ENCODE data around the gene ZNF174. TPM values are rescaled to one million over a fixed set of nuclear protein-coding genes. Genes with fewer than 3 reads are reported as not detected.

The ZNF174 gene
- total RNA-seq, 1 donor from 2014 or later = 14.9 TPM

DNA sequence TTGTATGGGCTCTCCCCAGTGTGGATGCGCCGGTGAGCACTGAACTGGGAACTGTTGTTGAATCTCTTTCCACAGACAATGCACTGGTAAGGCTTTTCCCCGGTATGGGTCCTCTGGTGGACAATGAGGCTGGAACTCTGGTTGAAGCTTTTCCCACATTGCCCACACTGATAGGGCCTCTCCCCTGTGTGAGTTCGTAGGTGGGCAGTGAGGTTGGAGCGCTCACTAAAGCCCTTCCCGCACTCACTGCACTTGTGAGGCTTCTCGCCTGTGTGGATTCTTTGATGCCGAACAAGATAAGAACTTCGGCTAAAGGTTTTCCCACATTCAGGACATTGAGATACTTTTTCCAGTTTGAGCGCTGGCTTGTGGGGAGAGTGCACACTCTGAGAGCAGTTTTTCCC is 18.0 kb upstream of the ZNF174 start:
- Mint-ChIP-seq H3K4me3 (no peak overlapping the region), H3K27ac (no peak overlapping the region), H3K4me1 (ENCODE audit: unreplicated experiment) (no peaks in the 10 kb centered on the region), H3K36me3 (peaks cover 73% of the 10 kb centered on the region), H3K9me3 (peaks cover 54% of the 10 kb centered on the region), H3K27me3 (no peaks in the 10 kb centered on the region)
- TF ChIP-seq, protein P1, sequence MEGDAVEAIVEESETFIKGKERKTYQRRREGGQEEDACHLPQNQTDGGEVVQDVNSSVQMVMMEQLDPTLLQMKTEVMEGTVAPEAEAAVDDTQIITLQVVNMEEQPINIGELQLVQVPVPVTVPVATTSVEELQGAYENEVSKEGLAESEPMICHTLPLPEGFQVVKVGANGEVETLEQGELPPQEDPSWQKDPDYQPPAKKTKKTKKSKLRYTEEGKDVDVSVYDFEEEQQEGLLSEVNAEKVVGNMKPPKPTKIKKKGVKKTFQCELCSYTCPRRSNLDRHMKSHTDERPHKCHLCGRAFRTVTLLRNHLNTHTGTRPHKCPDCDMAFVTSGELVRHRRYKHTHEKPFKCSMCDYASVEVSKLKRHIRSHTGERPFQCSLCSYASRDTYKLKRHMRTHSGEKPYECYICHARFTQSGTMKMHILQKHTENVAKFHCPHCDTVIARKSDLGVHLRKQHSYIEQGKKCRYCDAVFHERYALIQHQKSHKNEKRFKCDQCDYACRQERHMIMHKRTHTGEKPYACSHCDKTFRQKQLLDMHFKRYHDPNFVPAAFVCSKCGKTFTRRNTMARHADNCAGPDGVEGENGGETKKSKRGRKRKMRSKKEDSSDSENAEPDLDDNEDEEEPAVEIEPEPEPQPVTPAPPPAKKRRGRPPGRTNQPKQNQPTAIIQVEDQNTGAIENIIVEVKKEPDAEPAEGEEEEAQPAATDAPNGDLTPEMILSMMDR (conservative IDR thresholded peaks at IDR 0.05) = no peak
- no peak for DNase-seq (ENCODE audit: extremely low spot score, unreplicated experiment)

DNA sequence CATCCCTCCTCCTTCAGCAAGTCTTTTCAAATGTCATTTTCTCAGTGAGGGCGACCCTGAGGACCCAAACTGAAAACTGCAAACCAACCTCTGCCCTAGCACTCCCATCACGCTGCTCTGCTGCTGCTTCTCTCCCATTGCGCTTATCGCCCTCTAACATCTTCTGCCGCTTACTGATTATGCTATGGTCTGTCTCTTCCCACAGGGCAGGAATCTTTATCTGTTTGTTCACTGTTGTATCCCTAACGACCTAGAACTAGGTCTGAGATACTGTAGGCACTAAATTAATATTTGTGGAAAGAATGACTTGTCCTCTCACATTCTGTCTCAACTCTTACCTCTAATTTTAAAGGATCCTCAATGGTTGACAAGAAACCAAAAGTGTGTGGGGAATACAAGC is 12.7 kb upstream of the ZNF174 start:
- H3K4me3 Mint-ChIP-seq = no peak overlapping the region
- no peaks in the 10 kb centered on the region for H3K27me3 Mint-ChIP-seq
- peaks cover 67% of the 10 kb centered on the region for H3K36me3 Mint-ChIP-seq
- TF ChIP-seq, protein P1 (conservative IDR thresholded peaks at IDR 0.05) = no peak
- no peak for DNase-seq (ENCODE audit: extremely low spot score, unreplicated experiment)
- no peak overlapping the region for H3K27ac Mint-ChIP-seq
- peaks cover 33% of the 10 kb centered on the region for H3K9me3 Mint-ChIP-seq
- H3K4me1 Mint-ChIP-seq (ENCODE audit: unreplicated experiment) = no peaks in the 10 kb centered on the region

DNA sequence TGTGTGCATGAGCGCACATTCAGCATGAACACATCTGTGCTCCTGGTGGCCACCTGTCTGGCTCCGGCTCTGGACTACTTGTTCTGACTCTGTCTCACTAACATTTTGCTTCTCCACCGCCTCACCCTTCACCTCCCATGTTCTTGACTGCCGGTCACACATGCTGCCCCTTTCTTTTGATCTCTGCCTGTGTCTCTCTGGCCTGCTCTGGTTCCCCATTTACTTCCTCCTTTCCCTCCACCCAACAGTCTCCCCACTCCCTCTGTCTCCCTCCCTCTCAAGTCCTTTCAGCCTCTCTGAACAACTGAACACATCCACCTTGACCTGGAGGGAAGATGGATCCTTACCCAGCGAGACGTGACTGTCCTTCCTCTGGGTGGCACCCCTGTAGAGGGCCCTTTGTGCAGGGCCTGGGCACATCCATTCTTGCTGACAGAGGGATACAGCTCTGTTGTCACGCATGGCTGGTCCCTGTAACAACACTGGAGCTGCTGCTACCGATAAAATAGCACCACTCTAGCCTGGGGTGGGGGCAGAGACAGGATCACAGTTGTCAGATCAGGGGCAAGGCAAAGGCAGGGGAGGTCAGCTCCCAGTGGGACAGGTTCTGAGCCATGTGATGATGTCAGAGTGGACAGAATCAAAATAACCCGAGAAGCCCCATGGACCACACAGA is 11.2 kb upstream of the ZNF174 start:
- Mint-ChIP-seq H3K9me3 (peaks cover 26% of the 10 kb centered on the region), H3K27ac (no peak overlapping the region)

DNA sequence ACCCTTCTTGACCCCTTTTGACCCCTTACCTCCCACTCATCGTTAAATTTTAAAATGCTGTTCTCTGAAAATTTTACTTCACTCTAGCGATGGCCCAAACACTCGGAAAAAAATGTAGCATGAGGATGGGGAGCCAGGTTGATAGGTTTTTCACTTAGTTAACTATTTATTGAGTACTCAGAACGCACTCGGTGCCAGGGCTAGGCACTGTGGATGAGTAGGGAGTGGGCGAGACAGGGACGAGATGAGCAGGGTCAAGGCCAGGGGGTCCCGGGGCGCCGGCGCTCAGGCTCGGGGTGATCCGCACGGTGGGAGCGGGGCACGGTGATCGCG is 603 bp upstream of the ZNF174 start:
- TF ChIP-seq, protein P1 (conservative IDR thresholded peaks at IDR 0.05) = no peak
- Mint-ChIP-seq H3K27me3 (no peaks in the 10 kb centered on the region), H3K4me3 (peak overlapping the region; percentile 95), H3K36me3 (peaks cover 62% of the 10 kb centered on the region), H3K9me3 (peaks cover 28% of the 10 kb centered on the region), H3K27ac (peak overlapping the region; percentile 91), H3K4me1 (ENCODE audit: unreplicated experiment) (peaks cover 10% of the 10 kb centered on the region)
- no peak for DNase-seq (ENCODE audit: extremely low spot score, unreplicated experiment)

More for the DNA sequence above, 11.2 kb upstream of the ZNF174 start:
- no peaks in the 10 kb centered on the region for H3K4me1 Mint-ChIP-seq (ENCODE audit: unreplicated experiment)
- no peaks in the 10 kb centered on the region for H3K27me3 Mint-ChIP-seq
- DNase-seq (ENCODE audit: extremely low spot score, unreplicated experiment) = no peak
- TF ChIP-seq, protein P1 (conservative IDR thresholded peaks at IDR 0.05) = no peak
- H3K4me3 Mint-ChIP-seq = no peak overlapping the region
- peaks cover 67% of the 10 kb centered on the region for H3K36me3 Mint-ChIP-seq

DNA sequence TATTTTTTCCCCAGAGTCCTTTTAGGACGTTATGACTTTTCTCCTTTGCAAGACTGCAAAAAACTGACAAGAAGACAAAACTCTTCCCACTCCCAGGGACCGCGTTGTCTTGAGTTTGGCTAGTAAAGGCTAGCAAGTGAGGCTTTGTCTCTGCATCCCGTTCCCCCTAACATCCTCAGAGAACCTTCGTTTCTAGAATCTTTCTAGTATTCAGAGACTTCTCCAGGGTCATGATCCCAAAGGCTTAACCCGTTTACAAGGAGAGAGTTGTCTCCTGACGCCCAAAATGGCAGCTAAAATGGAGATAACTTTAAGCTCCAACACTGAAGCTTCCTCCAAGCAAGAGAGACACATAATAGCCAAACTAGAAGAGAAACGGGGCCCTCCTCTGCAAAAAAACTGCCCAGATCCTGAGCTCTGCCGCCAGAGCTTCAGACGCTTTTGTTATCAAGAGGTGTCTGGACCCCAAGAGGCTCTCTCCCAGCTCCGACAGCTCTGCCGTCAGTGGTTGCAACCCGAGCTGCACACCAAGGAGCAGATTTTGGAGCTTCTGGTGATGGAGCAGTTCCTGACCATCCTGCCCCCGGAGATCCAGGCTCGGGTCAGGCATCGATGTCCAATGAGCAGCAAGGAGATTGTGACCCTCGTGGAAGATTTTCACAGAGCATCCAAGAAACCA is 843 bp downstream of the ZNF174 start:
- H3K4me1 Mint-ChIP-seq (ENCODE audit: unreplicated experiment) = peaks cover 10% of the 10 kb centered on the region
- no peaks in the 10 kb centered on the region for H3K27me3 Mint-ChIP-seq
- peaks cover 19% of the 10 kb centered on the region for H3K9me3 Mint-ChIP-seq
- TF ChIP-seq, protein P1 (conservative IDR thresholded peaks at IDR 0.05) = no peak
- H3K27ac Mint-ChIP-seq = peak overlapping the region; percentile 90
- DNase-seq (ENCODE audit: extremely low spot score, unreplicated experiment) = no peak
- peaks cover 63% of the 10 kb centered on the region for H3K36me3 Mint-ChIP-seq
- peak overlapping the region; percentile 95 for H3K4me3 Mint-ChIP-seq

Measured in type B pancreatic cell (in vitro differentiated cells).